Measurements from ENCODE around the gene SLC9A9. TPM values are rescaled to one million over a fixed set of nuclear protein-coding genes. Genes with fewer than 3 reads are reported as not detected.

SLC9A9 gene
- total and polyA plus RNA-seq, 2 of the 8 experiments (the other 6 are each of a cell fraction or from before 2014, with no cell fraction given): 0.48 to 1.1 TPM

GRCh38 chr3:143433787-143434378 is 414.4 kb downstream of the SLC9A9 start:
- Histone ChIP-seq H3K9ac (replicated peaks in 1 of 4; ENCODE audit: extremely low read depth in 1 of 4, low read depth in 3 of 4, low read length in 3 of 4) (no peak overlapping the region), H3K4me1 (replicated peaks in 1 of 4; ENCODE audit: control insufficient read depth in 3 of 4, insufficient read depth in 4 of 4, low read length in 3 of 4) (peaks cover 3 to 13% (median 10%) of the 10 kb centered on the region in 4 experiments; a peak in 4 of 7 replicates), H2BK15ac (ENCODE audit: low read length) (no peak overlapping the region), H3K4me2 (ENCODE audit: insufficient read depth in 1 of 2, low read depth in 2 of 2, low read length in 2 of 2) (no peak overlapping the region), H4K8ac (ENCODE audit: extremely low read depth, insufficient read depth, low read length) (no peak overlapping the region), H3K36me3 (ENCODE audit: control insufficient read depth in 2 of 4, insufficient read depth in 4 of 4, low read length in 3 of 4) (no peaks in the 10 kb centered on the region), H3K79me1 (ENCODE audit: low read depth, low read length) (no peaks in the 10 kb centered on the region), H2BK5ac (ENCODE audit: low read depth, low read length) (no peak overlapping the region), H4K20me1 (replicated peaks in 1 of 2; ENCODE audit: control insufficient read depth in 1 of 2, insufficient read depth in 2 of 2, low read length in 2 of 2) (no peaks in the 10 kb centered on the region), H2BK120ac (replicated peaks; ENCODE audit: low read depth, low read length) (no peak overlapping the region), H3K56ac (replicated peaks; ENCODE audit: insufficient read length, low read depth, low read length) (no peak overlapping the region), H3K23me2 (ENCODE audit: low read depth, low read length) (no peaks in the 10 kb centered on the region; the same call in 1 of the 2 replicates), H3K79me2 (ENCODE audit: control insufficient read depth in 1 of 2, insufficient read depth in 2 of 2, low read length in 2 of 2) (no peaks in the 10 kb centered on the region), H2BK20ac (ENCODE audit: low read length) (no peak overlapping the region), H3K27ac (ENCODE audit: low read depth, low read length) (no peak overlapping the region), H3K9me3 (ENCODE audit: insufficient read depth in 2 of 2, low read depth in 1 of 2, low read length in 1 of 2) (no peaks in the 10 kb centered on the region), H3K23ac (ENCODE audit: insufficient read length) (no peak overlapping the region), H3K14ac (ENCODE audit: insufficient read length) (no peak overlapping the region), H2BK12ac (ENCODE audit: low read depth, low read length) (no peak overlapping the region), H2AFZ (ENCODE audit: low read length) (no peak overlapping the region), H3K4me3 (ENCODE audit: extremely low read depth in 1 of 4, insufficient read depth in 2 of 4, low read depth in 3 of 4, low read length in 4 of 4) (no peak overlapping the region), H2AK5ac (ENCODE audit: low read depth, low read length) (no peak overlapping the region), H4K91ac (replicated peaks; ENCODE audit: insufficient read length, low read length) (no peak overlapping the region), H3K27me3 (replicated peaks in 1 of 4; ENCODE audit: control insufficient read depth in 3 of 4, extremely low read depth in 1 of 4, insufficient read depth in 3 of 4, low read length in 3 of 4) (no peaks in the 10 kb centered on the region), H3K18ac (ENCODE audit: extremely low read depth, low read length) (no peak overlapping the region), H4K5ac (ENCODE audit: insufficient read length, low read depth, low read length) (no peak overlapping the region), H3K4ac (replicated peaks; ENCODE audit: insufficient read length, low read depth, low read length) (no peak overlapping the region)
- ChIA-PET CTCF (ENCODE audit: partially characterized antibody) (interaction anchor here (0.6 to 7.6 kb wide), 51 partner anchors 9 to 1194 kb away, joined by 3 to 66 read pairs (median 4); no protein-coding TSS in a partner anchor), POLR2A (ENCODE audit: partially characterized antibody) (no interaction called here)
- WGBS, 2 experiments (ENCODE audit: extremely low coverage in 1 of 2, insufficient coverage in 1 of 2, insufficient read length in 1 of 2, insufficient replicate concordance in 2 of 2, low coverage in 1 of 2, low lambda C conversion rate in 2 of 2, missing lambda C conversion rate in 1 of 2): 69% methylated on average over 4 of the region's 4 CpGs; no CpG with 5 or more reads in 1 of the 2 experiments
- TF ChIP-seq CTCF (IDR thresholded peaks at IDR 0.05; ENCODE audit: control extremely low read depth in 1 of 3, insufficient read depth in 1 of 3, low read depth in 1 of 3, low read length in 3 of 3) (peak in 2 of 3 experiments; percentile 53 to 76; a peak in 3 of 4 replicates), GABPA (IDR thresholded peaks at IDR 0.05; ENCODE audit: borderline replicate concordance, insufficient read depth, low read length) (no peak), KDM1A (IDR thresholded peaks at IDR 0.05; ENCODE audit: borderline replicate concordance, low read length) (peak; percentile 97), JUND (IDR thresholded peaks at IDR 0.05; ENCODE audit: low read length) (no peak), RAD21 (IDR thresholded peaks at IDR 0.05 in 1 of 2, conservative IDR thresholded peaks at IDR 0.05 in 1 of 2; ENCODE audit: low read depth in 2 of 2, low read length in 2 of 2) (peak; percentile 78 to 79), HDAC2 (IDR thresholded peaks at IDR 0.05; ENCODE audit: borderline replicate concordance in 1 of 2, low read depth in 2 of 2, low read length in 2 of 2) (peak in 1 of 2 experiments; percentile 94; a peak in 1 of 4 replicates)
- no peak for FAIRE-seq
- DNase-seq (ENCODE audit: low read depth in 1 of 2, low spot score in 2 of 2): peak in 1 of 2 experiments; percentile 58
